Activated gamma-delta T cell treated with anti-CD3 and anti-CD28 coated beads, Interleukin-2, amount 50 U/mL, for 16 hours (primary cell): ENCODE measurements around the gene PRSS33.

Source experiments
- DNase-seq: peaks from one replicate; pipeline ENCODE4 v3.0.0-alpha.2; 2020; ENCODE audit warnings: low read depth

Gene PRSS33

DNA sequence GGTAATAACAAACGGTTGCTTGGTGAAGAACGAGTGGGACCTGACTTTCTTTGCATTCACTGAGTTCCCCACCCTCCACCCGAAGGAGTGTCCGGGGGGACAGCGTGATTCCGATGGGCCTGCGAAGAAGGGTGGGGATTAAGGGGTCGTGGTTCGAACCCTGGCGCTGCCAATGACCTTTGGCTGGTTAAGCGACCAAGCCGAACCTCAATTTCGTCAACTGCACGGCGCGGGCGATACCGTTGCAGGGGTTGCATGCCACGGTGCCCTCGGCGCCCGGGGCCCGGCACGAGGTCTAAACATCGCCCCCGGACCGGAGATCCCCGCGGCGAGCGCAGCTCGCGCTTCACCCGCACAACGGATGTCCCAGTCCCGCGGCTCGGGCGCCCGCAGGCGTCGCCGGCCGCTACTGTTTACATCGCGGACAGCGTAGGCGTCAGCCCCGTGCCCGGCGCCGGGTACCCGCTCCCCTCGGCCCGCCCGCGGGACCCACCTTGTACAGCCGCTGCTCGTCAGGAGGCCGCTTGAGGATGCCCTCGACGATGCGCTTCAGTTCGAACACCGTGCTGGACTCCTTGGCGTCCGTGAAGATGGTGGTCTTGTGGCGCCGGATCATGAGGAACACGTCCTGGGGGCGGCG lies 10.7 kb downstream of the PRSS33 start:
- peak; percentile 23 for DNase-seq

DNA sequence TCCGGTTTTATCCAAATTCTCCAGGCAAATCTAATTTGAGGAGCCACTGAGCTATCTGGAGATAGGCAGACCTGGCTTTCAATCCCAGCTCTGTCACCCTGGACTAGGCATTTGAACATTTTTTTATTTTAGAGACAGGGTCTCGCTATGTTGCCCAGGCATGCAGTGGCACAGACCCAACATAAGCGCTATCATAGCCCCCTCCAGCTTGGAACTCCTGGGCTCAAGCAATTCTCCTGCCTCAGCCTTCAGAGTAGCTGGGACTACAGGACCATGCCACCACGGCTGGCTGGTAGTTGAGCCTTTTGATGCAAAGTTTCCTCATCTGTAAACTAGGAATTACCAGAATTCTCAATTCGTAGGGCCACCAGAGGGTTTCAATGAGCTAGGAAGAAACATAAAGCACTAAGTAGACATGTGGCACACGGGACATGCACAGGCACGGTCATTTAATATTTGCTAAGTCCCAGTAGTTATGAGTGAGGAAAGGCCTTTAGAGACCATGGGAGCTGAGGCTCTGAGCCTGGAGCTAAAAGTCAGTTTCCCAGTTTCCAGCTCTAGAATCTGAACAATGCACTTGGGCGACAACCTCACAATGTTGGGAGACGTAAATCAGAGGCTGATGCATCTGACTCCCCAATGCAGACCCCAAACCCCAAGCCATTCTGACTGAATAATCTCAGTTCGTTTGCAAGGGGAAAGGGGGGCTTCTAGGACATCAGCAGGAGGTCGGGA lies 11.4 kb downstream of the PRSS33 start:
- DNase-seq, result no peak

DNA sequence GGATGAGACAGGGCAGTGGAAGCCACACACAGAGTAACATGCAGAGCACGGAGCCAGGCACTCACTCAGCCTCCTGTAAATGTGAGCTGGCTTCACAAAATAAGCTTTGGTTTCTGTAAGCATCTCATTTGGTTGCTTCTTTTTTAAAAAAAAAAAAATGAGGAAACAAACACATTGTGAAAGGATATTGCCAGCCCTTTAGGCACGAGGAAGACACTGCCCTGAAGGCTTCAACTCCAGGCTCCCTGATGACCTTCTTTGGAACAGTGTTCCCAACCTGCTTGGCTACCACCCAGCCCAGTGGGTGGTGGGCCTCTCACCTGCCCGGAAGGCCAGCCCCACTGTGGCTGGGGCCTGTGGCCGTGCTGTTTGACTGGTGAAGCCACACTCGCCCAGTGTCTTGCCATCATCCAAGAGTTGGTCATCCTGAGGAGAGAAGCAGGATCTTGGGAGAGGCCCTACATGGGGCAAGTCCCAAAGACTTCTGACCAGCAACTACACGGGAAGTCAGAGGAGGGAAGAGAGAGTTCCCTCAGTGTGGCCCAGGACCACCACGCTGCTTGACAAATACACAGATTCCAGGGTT lies 12.1 kb downstream of the PRSS33 start:
- DNase-seq, result no peak

DNA sequence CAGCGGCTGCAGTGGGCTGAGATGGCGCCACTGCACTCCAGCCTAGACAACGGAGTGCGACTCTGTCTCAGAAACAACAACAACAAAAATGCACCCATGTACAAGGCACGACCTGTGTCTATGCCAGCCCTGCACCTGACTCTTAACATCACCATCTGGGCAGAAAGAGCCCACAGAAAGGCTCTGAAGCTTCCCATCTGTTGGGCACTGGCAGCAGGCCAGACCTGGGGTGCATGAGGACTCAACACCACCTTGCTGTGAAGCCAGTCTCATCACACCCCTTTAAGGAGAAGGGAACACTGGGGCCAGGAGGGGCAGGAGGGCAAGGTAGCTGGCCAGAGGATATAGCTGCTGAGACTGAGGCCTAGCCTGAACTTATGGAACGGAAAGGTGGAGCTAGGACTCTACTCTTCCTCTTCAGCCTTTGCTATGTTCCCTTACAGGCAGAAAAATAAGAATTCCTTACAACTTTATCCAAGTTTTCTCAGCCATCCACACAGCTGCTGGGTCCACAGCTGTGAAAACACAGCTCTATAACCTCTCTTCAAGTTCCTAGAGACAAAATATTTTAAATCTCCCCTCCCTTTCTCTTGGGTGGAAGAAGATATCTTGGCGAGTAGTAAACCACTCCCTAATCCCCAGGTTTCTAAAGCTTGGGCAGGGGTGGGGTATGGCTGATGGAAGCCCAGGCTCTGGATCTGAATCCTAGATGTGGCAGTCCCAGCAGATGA lies 13.0 kb downstream of the PRSS33 start:
- DNase-seq, result no peak

DNA sequence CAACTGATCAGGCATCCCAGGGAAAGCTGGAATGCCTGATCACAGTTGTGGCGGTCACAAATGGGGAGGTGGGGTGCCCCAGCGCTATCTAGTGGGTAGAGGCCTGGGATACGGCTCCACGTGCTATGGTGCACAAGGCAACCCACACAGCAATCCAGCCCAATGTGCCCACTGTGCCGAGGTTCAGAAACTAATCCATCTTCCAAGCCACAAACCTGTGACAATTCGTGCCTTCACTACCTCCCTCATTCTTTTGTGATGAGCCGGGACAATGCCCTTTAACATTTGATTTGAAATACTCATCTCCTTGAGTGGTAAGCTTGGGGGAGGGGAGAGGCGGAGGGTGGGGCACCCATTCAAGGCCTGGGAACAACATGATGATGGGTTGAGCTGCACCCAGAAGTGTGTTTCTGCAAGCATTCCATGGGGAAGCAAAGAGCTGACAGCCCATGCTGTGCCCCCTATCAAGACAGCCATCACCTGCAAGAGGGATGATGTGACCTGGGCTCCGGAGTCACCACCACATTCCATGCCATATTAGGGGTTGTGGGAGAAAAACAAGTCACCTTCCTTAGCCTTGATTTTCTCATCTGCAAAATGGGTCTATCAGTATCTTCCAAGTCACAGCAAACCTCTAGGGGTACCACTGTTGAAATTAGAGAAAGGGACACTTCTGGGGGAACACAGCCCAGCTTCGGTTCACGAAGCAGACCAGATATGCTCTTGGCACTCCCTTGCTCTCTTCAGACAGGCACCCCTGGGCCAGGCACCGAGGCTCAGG lies 14.0 kb downstream of the PRSS33 start:
- no peak for DNase-seq

DNA sequence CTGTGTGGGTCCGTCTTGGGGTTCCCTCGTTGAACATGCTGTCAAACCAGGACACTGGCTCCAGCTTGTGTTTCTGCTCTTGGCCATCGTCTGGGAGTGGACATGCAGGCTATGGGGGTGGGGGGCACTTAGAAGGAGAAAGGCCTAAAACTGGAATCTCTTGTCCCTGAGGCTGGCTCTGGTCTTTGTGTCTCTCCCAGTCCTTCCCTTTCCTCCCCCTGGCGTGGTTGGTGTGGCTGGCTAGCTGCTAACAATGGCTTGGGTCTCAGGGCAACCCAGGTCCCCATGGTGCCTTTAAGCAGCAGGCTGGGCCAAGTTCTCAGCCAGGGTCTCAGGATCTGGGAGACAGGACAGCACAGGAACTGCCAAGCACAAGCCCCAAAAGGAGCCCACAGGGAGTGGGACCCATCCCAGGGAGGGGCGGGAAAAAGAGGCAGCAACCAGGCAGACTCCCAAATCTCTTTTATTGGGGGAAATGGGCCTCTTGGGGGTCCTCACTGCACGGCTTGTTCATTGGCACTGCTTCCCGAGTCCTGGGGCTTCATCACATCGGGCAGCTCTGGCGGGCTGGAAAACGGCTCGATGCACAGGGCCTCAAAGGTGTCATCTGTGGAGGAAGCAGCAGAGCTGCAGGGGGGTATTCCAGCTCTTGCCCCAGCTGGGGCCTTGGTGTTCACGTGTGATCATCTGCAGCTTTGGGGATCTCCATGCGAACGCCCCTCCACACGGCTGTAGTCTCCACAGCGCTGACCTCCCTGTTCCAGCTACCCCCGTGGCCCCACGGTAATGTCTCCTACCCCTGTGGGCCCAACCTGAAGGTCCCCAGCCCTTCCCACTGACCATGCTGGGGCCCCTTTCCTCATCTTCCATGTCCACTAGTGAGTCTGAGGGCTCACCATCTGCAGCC lies 15.6 kb downstream of the PRSS33 start:
- no peak for DNase-seq

DNA sequence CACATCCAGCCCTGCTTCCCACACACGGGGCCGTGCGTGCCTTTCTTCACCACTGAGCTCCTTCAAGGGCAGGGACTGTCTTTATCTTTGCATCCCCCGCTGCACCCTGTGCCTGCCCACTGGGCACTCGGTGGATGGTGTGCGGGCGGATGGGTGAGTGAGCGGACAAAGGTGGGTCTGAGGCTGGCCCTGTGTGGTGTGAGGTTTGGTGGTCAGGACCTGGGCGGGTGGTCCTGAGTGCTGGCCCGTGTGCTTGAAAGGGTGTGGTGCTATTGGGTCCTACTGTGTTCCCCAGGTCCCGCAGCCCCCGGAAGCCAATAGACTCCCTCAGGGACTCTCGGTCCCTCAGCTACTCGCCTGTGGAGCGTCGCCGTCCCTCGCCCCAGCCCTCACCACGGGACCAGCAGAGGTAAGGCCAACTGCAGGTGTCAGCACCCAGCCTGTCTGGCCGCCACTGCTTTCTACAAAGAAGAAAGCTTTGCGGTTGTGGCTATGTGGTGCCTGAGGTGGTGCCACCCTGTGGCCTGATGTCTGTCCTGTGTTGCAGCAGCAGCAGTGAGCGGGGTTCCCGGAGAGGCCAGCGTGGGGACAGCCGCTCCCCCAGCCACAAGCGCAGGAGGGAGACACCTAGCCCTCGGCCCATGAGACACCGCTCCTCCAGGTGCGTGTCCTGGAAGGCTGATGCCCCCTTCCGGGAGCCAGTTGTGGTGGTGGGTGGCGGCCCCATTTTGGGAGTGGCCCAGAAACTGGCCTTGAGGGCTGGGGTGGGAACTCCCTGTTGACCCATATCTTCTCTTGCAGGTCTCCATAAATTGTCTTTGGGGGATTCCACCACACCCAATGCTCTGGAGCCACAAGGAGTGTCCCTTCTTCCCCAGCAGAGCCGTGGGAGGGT lies 17.1 kb downstream of the PRSS33 start:
- DNase-seq, result no peak

DNA sequence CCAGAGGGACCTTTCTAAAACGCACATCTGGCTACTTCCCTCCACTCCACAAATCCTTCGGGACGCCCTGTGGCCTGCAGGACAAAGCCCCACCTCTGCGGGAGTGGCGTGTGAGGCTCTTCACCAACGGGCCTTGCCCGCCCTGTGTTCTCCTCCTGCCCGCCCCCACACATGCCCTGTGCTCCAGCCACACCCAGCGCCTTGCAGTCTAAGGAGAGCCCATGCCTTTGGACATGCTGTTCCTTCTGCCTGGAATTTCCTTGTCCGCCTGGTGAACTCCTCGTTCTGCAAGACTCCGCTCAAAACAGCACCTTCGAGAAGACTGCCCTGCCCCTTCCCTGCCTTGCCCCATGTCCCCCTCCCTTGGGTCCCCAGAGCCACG lies 17.7 kb downstream of the PRSS33 start:
- DNase-seq, result no peak

DNA sequence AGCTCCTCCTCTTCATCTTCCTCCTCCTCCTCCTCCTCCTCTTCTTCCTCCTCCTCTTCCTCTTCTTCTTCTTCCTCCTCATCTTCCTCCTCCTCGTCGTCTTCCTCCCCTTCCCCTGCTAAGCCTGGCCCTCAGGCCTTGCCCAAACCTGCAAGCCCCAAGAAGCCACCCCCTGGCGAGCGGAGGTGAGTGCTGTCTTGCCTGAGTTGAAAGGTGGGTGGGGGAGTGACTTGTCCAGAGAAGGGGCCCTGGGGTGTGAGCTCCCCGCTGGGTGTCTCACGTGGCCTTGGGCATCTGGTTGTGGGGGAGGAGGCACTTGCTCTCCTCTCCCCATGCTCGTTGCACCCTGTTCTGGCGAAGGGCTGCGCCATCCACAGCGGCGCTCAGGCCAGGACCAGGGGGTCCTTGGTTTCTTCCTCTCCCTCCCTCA lies 18.2 kb downstream of the PRSS33 start:
- DNase-seq, result no peak

DNA sequence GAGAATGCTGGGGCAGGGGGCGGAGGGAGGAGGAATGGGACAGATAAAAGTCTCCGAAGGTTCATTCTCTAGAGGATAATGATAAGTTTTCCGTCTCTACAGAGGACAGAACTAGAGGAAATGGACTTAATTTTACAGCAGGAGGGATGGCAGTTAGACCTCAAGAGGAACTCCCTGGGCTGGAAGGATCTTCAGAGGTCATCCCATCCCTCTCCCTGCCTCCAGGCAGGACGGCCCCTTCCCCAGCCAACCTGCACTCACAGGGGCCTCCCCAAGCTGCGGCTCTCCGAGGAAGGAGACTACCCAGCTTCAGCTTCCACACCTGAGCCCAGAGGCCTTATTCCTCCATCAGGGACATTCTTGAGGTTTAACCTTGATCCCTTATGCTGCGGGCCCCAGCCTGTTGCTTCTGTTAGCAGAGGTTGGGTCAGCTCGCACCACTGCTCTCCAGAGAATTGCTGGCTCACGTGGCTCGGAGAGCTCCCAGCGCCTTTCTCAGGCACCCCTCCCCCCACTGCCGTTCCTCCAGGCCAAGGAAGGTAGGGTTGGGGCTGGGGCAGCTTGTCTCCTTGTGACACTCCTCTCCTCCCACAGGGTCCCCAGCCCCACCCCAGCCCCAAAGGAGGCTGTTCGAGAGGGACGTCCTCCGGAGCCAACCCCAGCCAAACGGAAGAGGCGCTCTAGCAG lies 18.8 kb downstream of the PRSS33 start:
- DNase-seq, result no peak

DNA sequence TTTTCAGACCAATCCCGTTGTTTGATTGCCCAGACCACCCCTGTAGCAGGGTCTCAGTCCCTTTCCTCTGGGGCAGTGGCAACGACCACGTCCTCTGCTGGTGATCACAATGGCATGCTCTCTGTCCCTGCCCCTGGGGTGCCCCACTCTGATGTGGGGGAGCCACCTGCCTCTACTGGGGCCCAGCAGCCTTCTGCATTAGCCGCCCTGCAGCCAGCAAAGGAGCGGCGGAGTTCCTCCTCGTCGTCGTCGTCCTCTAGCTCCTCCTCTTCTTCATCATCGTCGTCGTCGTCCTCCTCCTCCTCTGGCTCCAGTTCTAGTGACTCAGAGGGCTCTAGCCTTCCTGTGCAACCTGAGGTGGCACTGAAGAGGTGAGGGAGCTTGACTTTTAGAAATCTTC lies 19.5 kb downstream of the PRSS33 start:
- no peak for DNase-seq

DNA sequence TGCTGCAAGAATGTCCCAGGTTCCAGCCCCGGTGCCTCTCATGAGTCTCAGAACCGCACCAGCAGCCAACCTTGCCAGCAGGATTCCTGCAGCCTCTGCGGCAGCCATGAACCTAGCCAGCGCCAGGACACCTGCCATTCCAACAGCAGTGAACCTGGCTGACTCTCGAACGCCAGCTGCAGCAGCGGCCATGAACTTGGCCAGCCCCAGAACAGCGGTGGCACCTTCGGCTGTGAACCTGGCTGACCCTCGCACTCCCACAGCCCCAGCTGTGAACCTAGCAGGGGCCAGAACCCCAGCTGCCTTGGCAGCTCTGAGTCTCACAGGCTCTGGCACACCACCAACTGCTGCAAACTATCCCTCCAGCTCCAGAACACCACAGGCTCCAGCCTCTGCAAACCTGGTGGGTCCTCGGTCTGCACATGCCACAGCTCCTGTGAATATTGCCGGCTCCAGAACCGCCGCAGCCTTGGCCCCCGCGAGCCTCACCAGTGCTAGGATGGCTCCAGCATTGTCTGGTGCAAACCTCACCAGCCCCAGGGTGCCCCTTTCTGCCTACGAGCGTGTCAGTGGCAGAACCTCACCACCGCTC lies 20.1 kb downstream of the PRSS33 start:
- no peak for DNase-seq

DNA sequence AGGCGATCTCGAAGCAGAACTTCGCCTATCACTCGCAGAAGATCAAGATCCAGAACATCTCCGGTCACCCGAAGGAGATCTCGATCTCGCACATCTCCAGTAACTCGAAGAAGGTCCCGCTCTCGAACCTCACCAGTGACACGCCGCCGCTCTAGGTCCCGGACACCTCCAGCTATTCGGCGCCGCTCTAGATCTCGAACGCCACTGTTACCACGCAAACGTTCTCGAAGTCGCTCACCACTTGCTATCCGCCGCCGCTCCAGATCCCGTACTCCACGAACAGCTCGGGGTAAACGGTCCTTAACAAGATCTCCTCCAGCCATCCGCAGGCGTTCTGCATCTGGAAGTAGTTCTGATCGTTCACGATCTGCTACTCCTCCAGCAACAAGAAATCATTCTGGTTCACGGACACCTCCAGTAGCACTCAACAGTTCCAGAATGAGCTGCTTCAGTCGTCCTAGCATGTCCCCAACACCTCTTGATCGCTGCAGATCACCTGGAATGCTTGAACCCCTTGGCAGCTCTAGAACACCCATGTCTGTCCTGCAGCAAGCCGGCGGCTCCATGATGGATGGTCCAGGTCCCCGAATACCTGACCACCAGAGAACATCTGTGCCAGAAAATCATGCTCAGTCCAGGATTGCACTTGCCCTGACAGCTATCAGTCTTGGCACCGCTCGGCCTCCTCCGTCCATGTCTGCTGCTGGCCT lies 20.8 kb downstream of the PRSS33 start:
- no peak for DNase-seq

DNA sequence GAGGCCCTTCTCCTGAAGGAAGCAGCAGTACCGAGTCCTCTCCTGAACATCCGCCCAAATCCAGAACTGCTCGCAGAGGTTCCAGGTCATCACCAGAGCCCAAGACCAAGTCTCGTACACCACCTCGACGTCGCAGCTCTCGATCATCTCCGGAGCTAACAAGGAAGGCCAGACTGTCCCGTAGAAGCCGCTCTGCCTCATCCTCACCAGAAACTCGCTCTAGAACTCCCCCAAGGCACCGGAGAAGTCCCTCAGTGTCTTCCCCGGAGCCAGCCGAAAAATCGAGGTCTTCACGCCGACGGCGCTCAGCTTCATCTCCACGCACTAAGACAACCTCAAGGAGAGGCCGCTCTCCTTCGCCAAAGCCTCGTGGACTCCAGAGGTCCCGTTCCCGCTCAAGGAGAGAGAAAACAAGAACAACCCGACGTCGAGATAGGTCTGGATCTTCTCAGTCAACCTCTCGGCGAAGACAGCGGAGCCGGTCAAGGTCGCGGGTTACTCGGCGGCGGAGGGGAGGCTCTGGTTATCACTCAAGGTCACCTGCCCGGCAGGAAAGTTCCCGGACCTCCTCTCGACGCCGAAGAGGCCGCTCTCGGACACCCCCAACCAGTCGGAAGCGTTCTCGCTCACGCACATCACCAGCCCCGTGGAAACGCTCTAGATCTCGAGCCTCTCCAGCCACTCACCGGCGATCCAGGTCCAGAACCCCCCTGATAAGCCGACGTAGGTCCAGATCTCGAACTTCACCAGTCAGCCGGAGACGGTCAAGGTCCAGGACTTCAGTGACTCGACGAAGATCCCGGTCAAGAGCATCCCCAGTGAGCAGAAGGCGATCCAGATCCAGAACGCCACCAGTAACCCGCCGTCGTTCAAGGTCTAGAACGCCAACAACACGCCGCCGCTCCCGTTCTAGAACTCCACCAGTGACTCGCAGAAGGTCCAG lies 21.6 kb downstream of the PRSS33 start:
- DNase-seq, result no peak

DNA sequence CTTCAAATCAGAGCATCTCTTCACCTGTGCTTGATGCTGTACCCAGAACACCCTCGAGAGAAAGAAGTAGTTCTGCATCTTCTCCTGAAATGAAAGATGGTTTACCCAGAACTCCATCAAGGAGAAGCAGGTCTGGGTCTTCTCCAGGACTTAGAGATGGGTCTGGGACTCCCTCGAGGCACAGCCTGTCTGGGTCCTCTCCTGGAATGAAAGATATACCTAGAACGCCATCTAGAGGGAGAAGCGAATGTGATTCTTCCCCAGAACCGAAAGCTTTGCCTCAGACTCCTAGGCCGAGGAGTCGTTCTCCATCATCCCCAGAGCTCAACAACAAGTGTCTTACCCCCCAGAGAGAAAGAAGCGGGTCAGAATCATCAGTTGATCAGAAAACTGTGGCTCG lies 22.6 kb downstream of the PRSS33 start:
- no peak for DNase-seq

DNA sequence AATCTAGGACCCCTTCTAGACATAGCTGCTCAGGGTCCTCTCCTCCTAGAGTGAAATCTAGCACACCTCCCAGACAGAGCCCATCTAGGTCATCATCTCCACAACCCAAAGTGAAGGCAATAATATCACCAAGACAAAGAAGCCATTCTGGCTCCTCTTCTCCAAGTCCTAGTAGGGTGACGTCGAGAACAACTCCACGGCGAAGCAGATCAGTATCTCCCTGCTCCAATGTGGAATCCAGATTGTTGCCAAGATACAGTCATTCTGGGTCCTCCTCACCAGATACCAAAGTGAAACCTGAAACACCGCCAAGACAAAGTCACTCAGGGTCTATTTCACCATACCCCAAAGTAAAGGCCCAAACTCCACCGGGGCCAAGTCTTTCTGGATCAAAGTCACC lies 24.2 kb downstream of the PRSS33 start:
- no peak for DNase-seq

DNA sequence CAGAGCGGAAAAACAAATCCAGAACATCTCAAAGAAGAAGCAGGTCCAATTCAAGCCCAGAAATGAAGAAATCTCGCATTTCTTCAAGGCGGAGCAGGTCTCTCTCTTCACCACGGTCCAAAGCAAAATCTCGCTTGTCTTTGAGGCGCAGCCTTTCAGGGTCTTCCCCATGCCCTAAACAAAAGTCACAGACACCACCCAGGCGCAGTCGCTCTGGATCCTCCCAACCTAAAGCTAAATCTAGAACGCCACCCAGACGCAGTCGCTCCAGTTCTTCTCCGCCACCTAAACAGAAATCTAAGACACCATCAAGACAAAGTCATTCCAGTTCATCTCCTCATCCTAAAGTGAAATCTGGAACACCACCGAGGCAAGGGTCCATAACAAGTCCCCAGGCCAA lies 24.6 kb downstream of the PRSS33 start:
- DNase-seq, result no peak
